Gastrocnemius medialis (tissue), 4 donors: ENCODE results near the gene ANKS1B. TPM values are rescaled to one million over a fixed set of nuclear protein-coding genes. Genes with fewer than 3 reads are reported as not detected.

Experiments used
- ATAC-seq, 2 donors: fragments of 150-250 bp; one replicate each; pipeline ENCODE4 v1.9.1; 2016
- DNase-seq, 2 donors: peaks; one replicate each; pipeline ENCODE4 v3.0.0-alpha.2; 2019
- H3K27ac ChIP-seq, 4 donors: fragments of 200-600 bp; sonication (generic); 1 replicate in 1 of 4; 2 replicates in 3 of 4; pipeline ENCODE4 v1.5.1; 2016 to 2018; ENCODE audit warnings: mild to moderate bottlenecking in 2 of 4, moderate library complexity in 1 of 4
- H3K27me3 ChIP-seq, 3 donors: fragments of 200-600 bp; sonication (generic) in 2 of 3; 1 replicate in 1 of 3; 2 replicates in 2 of 3; pipeline versions ENCODE4 v1.5.1 to v1.6.0; 2016 to 2019; ENCODE audit warnings: mild to moderate bottlenecking in 1 of 3, moderate library complexity in 1 of 3
- H3K36me3 ChIP-seq, 2 donors: fragments of 200-600 bp; sonication (generic) in 1 of 2; one replicate each; pipeline ENCODE4 v1.5.1; 2017 to 2018
- H3K4me1 ChIP-seq, 2 donors: fragments of 200-600 bp; sonication (generic) in 1 of 2; one replicate each; pipeline ENCODE4 v1.5.1; 2016 to 2017; ENCODE audit warnings: mild to moderate bottlenecking in 2 of 2
- H3K4me3 ChIP-seq, 4 donors: fragments of 200-600 bp; sonication (generic) in 3 of 4; 1 replicate in 1 of 4; 2 replicates in 3 of 4; pipeline ENCODE4 v1.5.1; 2016 to 2019; ENCODE audit warnings: mild to moderate bottlenecking in 2 of 4
- H3K9me3 ChIP-seq, 3 donors: fragments of 200-600 bp; sonication (generic) in 2 of 3; 1 replicate in 1 of 3; 2 replicates in 2 of 3; pipeline ENCODE4 v1.5.1; 2016 to 2019
- CTCF ChIP-seq, 5 experiments: fragments of 450-650 bp in 3 of 5; fragments of 200-600 bp in 2 of 5; sonication (generic) in 2 of 5; IDR thresholded peaks in 4 of 5; conservative IDR thresholded peaks in 1 of 5; 1 replicate in 4 of 5; 2 replicates in 1 of 5; pipeline ENCODE4 v1.5.1; 2016 to 2019; ENCODE audit warnings: antibody characterized with exemption in 5 of 5, mild to moderate bottlenecking in 3 of 5, moderate library complexity in 3 of 5
- POLR2A ChIP-seq, 2 donors: fragments of 450-650 bp; IDR thresholded peaks; one replicate each; pipeline ENCODE4 v1.6.1; 2017; ENCODE audit warnings: antibody characterized with exemption in 2 of 2, mild to moderate bottlenecking in 2 of 2, moderate library complexity in 2 of 2
- in situ Hi-C, 4 donors: fragments of 200-750 bp; cut with MboI; loops; one replicate each; pipeline versions ENCODE4 v1.15.0 to v1.8.0; 2017; ENCODE audit warnings: low sequenced_read_pairs in 4 of 4
- intact Hi-C: fragments of 100-400 bp; cut with DNase I; formaldehyde crosslinking; loops from one replicate; pipeline ENCODE4 v1.15.1; 2023; ENCODE audit warnings: low total_unique reads
- total RNA-seq, 4 donors: library from RNA; depleted of rRNA; stranded (reverse); fragments of >200 nt; gene quantifications; one replicate each; pipeline versions ENCODE4 v1.1.0 to v1.2.3, GENCODE V29; 2016

The ANKS1B gene
- total RNA-seq, 4 donors from 2014 or later, result 3.9 to 14.5 (median 5.7) TPM

- H3K9me3 ChIP-seq, result no peaks in the 10 kb centered on the region
- DNase-seq (no peak), ATAC-seq (no peak)
- intact Hi-C loops (no loop called here), in situ Hi-C loops (no loop called here)
- H3K36me3 ChIP-seq, result no peaks in the 10 kb centered on the region
- TF ChIP-seq POLR2A (IDR thresholded peaks at IDR 0.05) (no peak), CTCF (IDR thresholded peaks at IDR 0.05 in 4 of 5, conservative IDR thresholded peaks at IDR 0.05 in 1 of 5) (no peak)
- H3K27ac ChIP-seq, result no peak overlapping the region
- no peaks in the 10 kb centered on the region for H3K4me1 ChIP-seq
- H3K4me3 ChIP-seq, result no peak overlapping the region
- no peaks in the 10 kb centered on the region for H3K27me3 ChIP-seq
These were observed 1212.7 kb downstream of the ANKS1B start for GRCh38 chr12:98771811-98772752.

GRCh38 chr12:98770230-98770629 is 1214.5 kb downstream of the ANKS1B start:
- Histone ChIP-seq H3K9me3 (no peaks in the 10 kb centered on the region), H3K27ac (no peak overlapping the region), H3K27me3 (no peaks in the 10 kb centered on the region), H3K4me3 (no peak overlapping the region), H3K36me3 (no peaks in the 10 kb centered on the region), H3K4me1 (no peaks in the 10 kb centered on the region)
- intact Hi-C loops, result no loop called here
- DNase-seq (no peak), ATAC-seq (no peak)
- TF ChIP-seq CTCF (IDR thresholded peaks at IDR 0.05 in 4 of 5, conservative IDR thresholded peaks at IDR 0.05 in 1 of 5) (no peak), POLR2A (IDR thresholded peaks at IDR 0.05) (no peak)
- in situ Hi-C loops, result no loop called here

- Histone ChIP-seq H3K27me3 (no peaks in the 10 kb centered on the region), H3K36me3 (no peaks in the 10 kb centered on the region), H3K9me3 (no peaks in the 10 kb centered on the region), H3K4me3 (no peak overlapping the region), H3K27ac (no peak overlapping the region), H3K4me1 (no peaks in the 10 kb centered on the region)
- in situ Hi-C loops (no loop called here), intact Hi-C loops (no loop called here)
- ATAC-seq (no peak), DNase-seq (no peak)
- TF ChIP-seq POLR2A (IDR thresholded peaks at IDR 0.05) (no peak), CTCF (IDR thresholded peaks at IDR 0.05 in 4 of 5, conservative IDR thresholded peaks at IDR 0.05 in 1 of 5) (no peak)
These were observed 1215.7 kb downstream of the ANKS1B start for GRCh38 chr12:98769068-98769467.

- Histone ChIP-seq H3K4me3 (no peak overlapping the region), H3K36me3 (no peaks in the 10 kb centered on the region), H3K27ac (no peak overlapping the region), H3K27me3 (no peaks in the 10 kb centered on the region), H3K4me1 (no peaks in the 10 kb centered on the region), H3K9me3 (no peaks in the 10 kb centered on the region)
- intact Hi-C loops (no loop called here), in situ Hi-C loops (no loop called here)
- TF ChIP-seq CTCF (IDR thresholded peaks at IDR 0.05 in 4 of 5, conservative IDR thresholded peaks at IDR 0.05 in 1 of 5) (no peak), POLR2A (IDR thresholded peaks at IDR 0.05) (no peak)
- ATAC-seq, result no peak
- DNase-seq, result no peak
These were observed 1217.5 kb downstream of the ANKS1B start for GRCh38 chr12:98767248-98767647.
